Sigmoid colon (tissue), 7 donors: Measurements from ENCODE around the gene C8B. TPM values are rescaled to one million over a fixed set of nuclear protein-coding genes. Genes with fewer than 3 reads are reported as not detected.

Experiments used
- DNase-seq: peaks from one replicate; pipeline ENCODE4 v3.0.0-alpha.2; 2019
- H3K27ac ChIP-seq, 4 donors: fragments of 200-600 bp; sonication (generic); one replicate each; pipeline ENCODE4 v1.5.1; 2016 to 2019; ENCODE audit warnings: mild to moderate bottlenecking in 1 of 4
- H3K27me3 ChIP-seq, 3 donors: fragments of 200-600 bp; sonication (generic); one replicate each; pipeline ENCODE4 v1.5.1; 2019; ENCODE audit warnings: mild to moderate bottlenecking in 1 of 3
- H3K36me3 ChIP-seq, 4 donors: fragments of 200-600 bp; sonication (generic); one replicate each; pipeline ENCODE4 v1.5.1; 2016 to 2019
- H3K4me1 ChIP-seq, 4 donors: fragments of 200-600 bp; sonication (generic); one replicate each; pipeline ENCODE4 v1.5.1; 2017 to 2019
- H3K4me3 ChIP-seq, 4 donors: fragments of 200-600 bp; sonication (generic); one replicate each; pipeline ENCODE4 v1.5.1; 2017 to 2019; ENCODE audit warnings: mild to moderate bottlenecking in 2 of 4, moderate library complexity in 1 of 4
- H3K9me3 ChIP-seq, 4 donors: fragments of 200-600 bp in 3 of 4; sonication (generic) in 3 of 4; one replicate each; pipeline versions ENCODE4 v1.5.1 to v1.6.1; 2013 to 2019
- CTCF ChIP-seq, 4 experiments: fragments of 450-650 bp in 3 of 4; fragments of 200-600 bp in 1 of 4; IDR thresholded peaks; one replicate each; pipeline ENCODE4 v1.5.1; 2016 to 2019; ENCODE audit warnings: antibody characterized with exemption in 4 of 4, mild to moderate bottlenecking in 3 of 4, moderate library complexity in 2 of 4
- EP300 ChIP-seq, 4 donors: sonication (generic); formaldehyde crosslinking; IDR thresholded peaks; one replicate each; pipeline ENCODE4 v1.6.1; 2017; ENCODE audit warnings: antibody characterized with exemption in 4 of 4
- POLR2A ChIP-seq, 2 donors: fragments of 450-650 bp; IDR thresholded peaks; one replicate each; pipeline ENCODE4 v1.6.1; 2016; ENCODE audit warnings: antibody characterized with exemption in 2 of 2, mild to moderate bottlenecking in 2 of 2, moderate library complexity in 2 of 2
- POLR2AphosphoS5 ChIP-seq, 4 donors: sonication (generic); formaldehyde crosslinking; IDR thresholded peaks; one replicate each; pipeline ENCODE4 v1.6.1; 2017; ENCODE audit warnings: antibody characterized with exemption in 4 of 4
- WGBS, 2 donors: extraction: QIAGEN DNeasy Blood & Tissue Kit; methylation state at CpG; one replicate each; pipeline ENCODE4 v1.1.7; 2013; 5-methylcytosine and 5-hydroxymethylcytosine counted together
- intact Hi-C: fragments of 100-400 bp; cut with DNase I; formaldehyde crosslinking; loops from one replicate; pipeline ENCODE4 v1.15.1; 2023
- polyA plus RNA-seq, 3 donors: library from polyadenylated mRNA; stranded (reverse); fragments of 200-250 nt; gene quantifications; one replicate each; pipeline ENCODE4 v1.2.3, GENCODE V29; 2013
- total RNA-seq, 4 donors: library from RNA; depleted of rRNA; stranded (reverse); fragments of >200 nt; gene quantifications; one replicate each; pipeline ENCODE4 v1.1.0, GENCODE V29; 2016
- donor health status: healthy with polysubstance abuse.
- donor health status: Bipolar disorder and iron deficiency.
- donor health status: healthy.

Gene C8B
- total and polyA plus RNA-seq, 7 donors, result not detected

GRCh38 chr1:56995414-56996100 lies 29.7 kb upstream of the C8B start:
- intact Hi-C loops, result no loop called here
- Histone ChIP-seq H3K4me3 (no peak overlapping the region), H3K27ac (no peak overlapping the region), H3K36me3 (no peaks in the 10 kb centered on the region), H3K9me3 (no peaks in the 10 kb centered on the region), H3K27me3 (no peaks in the 10 kb centered on the region), H3K4me1 (no peaks in the 10 kb centered on the region)
- DNase-seq, result no peak
- TF ChIP-seq CTCF (IDR thresholded peaks at IDR 0.05) (no peak), EP300 (IDR thresholded peaks at IDR 0.05) (no peak), POLR2A (IDR thresholded peaks at IDR 0.05) (no peak), POLR2AphosphoS5 (IDR thresholded peaks at IDR 0.05) (no peak)
- WGBS, 2 donors, result 68 to 83% methylated on average over 4 of the region's 4 CpGs

DNA sequence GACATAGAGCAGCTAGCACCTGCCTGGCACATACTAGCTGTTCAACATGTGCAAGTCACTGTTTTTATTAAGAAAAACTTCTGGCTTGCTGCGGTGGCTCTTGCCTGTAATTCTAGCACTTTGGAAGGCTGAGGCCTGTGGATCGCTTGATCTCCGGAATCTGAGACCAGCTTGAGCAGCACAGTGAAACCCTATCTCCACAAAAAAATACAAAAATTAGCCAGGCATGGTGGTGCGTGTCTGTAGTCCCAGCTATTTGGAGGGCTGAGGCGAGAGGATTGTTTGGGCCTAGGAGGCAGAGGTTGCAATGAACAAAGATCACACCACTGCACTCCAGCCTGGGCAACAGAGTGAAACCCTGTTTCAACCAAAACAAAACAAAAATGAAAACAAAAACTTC lies 27.7 kb upstream of the C8B start:
- intact Hi-C loops, result no loop called here
- 92 to 93% methylated on average over 5 of the region's 5 CpGs for WGBS, 2 donors
- no peak overlapping the region for H3K27ac ChIP-seq
- no peak for DNase-seq
- H3K36me3 ChIP-seq, result no peaks in the 10 kb centered on the region
- H3K9me3 ChIP-seq, result no peaks in the 10 kb centered on the region
- no peaks in the 10 kb centered on the region for H3K4me1 ChIP-seq
- H3K27me3 ChIP-seq, result no peaks in the 10 kb centered on the region
- TF ChIP-seq CTCF (IDR thresholded peaks at IDR 0.05) (no peak), EP300 (IDR thresholded peaks at IDR 0.05) (no peak), POLR2AphosphoS5 (IDR thresholded peaks at IDR 0.05) (no peak), POLR2A (IDR thresholded peaks at IDR 0.05) (no peak)
- no peak overlapping the region for H3K4me3 ChIP-seq

GRCh38 chr1:56992318-56993125 lies 26.7 kb upstream of the C8B start:
- Histone ChIP-seq H3K4me1 (no peaks in the 10 kb centered on the region), H3K4me3 (no peak overlapping the region), H3K9me3 (no peaks in the 10 kb centered on the region), H3K36me3 (no peaks in the 10 kb centered on the region), H3K27ac (no peak overlapping the region), H3K27me3 (no peaks in the 10 kb centered on the region)
- TF ChIP-seq CTCF (IDR thresholded peaks at IDR 0.05) (no peak), EP300 (IDR thresholded peaks at IDR 0.05) (no peak), POLR2AphosphoS5 (IDR thresholded peaks at IDR 0.05) (no peak), POLR2A (IDR thresholded peaks at IDR 0.05) (no peak)
- 75 to 79% methylated on average over 15 of the region's 15 CpGs for WGBS, 2 donors
- DNase-seq, result no peak
- intact Hi-C loops, result no loop called here

DNA sequence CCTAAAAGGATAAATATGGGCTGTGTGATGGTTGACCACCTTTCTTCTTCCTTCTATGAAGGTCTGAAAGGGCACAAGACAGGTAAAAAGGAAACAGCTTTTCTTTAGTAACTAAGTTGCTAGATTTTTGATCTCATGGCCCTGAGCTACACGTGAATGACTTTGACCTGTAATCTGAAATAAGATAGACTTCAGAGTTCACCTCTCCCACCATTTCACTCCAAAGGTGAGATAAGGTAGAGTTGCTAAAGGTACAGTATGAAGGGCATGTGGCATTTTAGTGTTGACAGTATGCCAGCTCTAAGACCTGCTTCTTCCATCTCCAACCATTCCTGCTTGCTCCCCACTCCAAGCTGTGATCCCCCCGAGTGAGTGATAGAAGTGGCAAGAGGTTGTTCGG lies 25.8 kb upstream of the C8B start:
- H3K27ac ChIP-seq, result no peak overlapping the region
- no peaks in the 10 kb centered on the region for H3K27me3 ChIP-seq
- WGBS, 2 donors, result 75 to 81% methylated on average over 3 of the region's 3 CpGs
- no peaks in the 10 kb centered on the region for H3K9me3 ChIP-seq
- no peaks in the 10 kb centered on the region for H3K36me3 ChIP-seq
- TF ChIP-seq CTCF (IDR thresholded peaks at IDR 0.05), result no peak
- no peak for TF ChIP-seq POLR2AphosphoS5 (IDR thresholded peaks at IDR 0.05)
- no peak for TF ChIP-seq POLR2A (IDR thresholded peaks at IDR 0.05)
- TF ChIP-seq EP300 (IDR thresholded peaks at IDR 0.05), result no peak
- intact Hi-C loops, result no loop called here
- no peak for DNase-seq
- no peak overlapping the region for H3K4me3 ChIP-seq
- H3K4me1 ChIP-seq, result no peaks in the 10 kb centered on the region
